Kidney glomerular epithelial cell (primary cell): Measurements from ENCODE around the gene ARHGAP8.
"Not testable (repeated sequence)": the region's sequence is repeated elsewhere in the genome, so short reads cannot be mapped to it uniquely, and the experiment has no call there.

ENCODE experiments used
- DNase-seq: peaks from one replicate; lab custom pipeline; 2025; lab: John Stamatoyannopoulos, UW

Gene ARHGAP8

DNA sequence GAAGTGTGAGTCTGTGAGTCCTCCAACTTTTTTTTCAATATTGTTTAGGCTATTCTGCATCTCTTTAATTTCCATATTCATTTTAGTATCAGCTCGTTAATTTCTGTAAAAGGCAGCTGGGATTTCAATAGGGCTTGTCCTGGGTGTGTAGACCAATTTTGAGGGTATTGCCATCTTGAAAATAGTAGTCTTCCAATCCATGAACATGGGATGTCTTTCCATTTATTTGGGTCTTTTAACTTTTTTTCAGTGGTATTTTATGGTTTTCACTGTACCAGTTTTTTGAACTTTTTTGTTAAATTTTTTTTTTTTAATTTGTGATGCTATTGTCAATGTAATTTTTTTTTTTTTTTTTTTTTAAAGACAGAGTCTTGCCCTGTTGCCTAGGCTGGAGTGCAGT lies 79.5 kb downstream of the ARHGAP8 start:
- no peak for DNase-seq

DNA sequence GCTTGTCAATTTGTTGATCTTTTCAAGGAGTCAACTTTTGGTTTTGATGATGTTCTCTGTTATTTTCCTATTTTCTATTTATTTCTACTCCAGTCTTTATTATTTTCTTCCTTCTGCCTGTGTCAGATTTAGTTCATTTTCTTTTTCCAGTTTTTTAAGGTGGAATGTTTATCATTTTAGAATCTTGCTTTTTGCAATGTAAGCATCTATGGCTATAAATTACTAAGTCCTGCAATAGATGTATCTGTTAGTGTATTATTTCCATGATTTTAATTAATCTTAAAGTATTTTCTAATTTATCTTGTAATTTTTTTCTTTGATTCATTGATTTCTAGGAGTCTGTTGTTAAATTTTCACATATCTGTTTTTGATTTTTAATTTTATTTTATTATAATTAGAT lies 81.7 kb downstream of the ARHGAP8 start:
- DNase-seq = no peak

DNA sequence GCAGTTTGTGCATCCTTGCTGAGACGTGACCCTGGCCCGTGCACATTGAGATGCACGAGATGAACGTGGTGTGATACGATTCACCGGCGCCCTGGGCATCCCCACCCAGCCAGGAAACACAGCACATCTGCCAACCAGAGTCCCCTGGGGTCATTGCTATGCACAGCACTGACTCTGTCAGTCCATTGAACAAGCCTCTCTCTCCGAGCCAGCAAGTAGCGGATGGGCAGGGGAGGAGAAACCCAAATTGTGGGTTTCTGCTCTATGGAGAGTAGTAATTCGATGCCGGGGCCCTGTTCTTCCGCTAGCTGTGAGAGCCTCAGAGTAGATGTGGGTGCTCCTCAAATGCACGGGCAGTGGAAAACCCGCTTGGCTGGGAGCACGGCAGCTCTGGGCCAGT lies 85.1 kb downstream of the ARHGAP8 start:
- no peak for DNase-seq

DNA sequence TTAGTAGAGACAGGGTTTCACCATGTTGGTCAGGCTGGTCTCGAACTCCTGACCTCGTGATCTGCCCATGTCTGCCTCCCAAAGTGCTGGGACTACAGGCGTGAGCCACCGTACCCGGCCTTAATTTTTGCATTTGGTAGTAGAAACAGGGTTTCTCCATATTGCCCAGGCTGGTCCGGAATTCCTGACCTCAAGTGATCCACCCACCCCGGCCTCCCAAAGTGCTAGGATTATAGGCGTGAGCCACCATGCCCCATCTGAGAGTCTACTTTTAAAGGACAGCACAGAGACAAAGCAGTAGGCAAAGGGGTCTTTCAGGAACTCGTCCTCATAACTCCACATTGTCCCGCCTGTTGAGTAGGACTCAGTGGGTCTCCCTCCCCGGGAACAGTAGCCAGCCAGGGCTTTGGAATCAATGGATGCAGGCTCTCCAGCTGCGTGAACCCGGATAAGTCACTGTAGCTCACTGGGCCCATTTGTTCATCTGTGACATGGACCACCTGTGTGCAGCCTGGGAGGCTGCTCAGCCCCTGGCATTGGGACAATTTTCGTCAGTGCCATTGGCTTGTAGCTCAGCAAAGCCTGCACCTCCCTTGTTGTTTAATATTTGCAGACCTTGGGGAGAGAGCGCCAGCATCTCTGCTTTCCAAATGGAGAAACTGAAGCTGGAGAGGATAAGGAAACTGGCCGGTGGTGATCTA lies 86.1 kb downstream of the ARHGAP8 start:
- DNase-seq = no peak

DNA sequence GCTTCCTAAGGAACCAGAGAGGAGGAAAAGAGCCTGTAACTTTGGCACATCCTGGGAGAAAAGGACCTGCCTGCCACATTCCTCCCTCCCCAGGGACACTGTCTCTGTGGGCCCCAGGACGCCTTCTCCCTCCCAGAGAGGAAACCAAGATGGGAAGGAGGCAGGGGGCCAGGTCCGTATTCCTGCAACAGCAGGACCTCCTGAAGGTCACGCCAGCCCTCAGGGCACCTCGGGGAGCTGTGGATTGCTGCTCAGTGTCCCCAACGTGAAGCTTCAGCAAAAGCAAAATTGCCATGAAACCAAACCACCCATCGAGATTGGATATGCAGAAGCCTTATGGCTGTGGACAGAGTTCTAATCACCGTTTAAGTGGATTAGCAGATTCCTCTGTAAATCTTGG lies 86.7 kb downstream of the ARHGAP8 start:
- no peak for DNase-seq

DNA sequence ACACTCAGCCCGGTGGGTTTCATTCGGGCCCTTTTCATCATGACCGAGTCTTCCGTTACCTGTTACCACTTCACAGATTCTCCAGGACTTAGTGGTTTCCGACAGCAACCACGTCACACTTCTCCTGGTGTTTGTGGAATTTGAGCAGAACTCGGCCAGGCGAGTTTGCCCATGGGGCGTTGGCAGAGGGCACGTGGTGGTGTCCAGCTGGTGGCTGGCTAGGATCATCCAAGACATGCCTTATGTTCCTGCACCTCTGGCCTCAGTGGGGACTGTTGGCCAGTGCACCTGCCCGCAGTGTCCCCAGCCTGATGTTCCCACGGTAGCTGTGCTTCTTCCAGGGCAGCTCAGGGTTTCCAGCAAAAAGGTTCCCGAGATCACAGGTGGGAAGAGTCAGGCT lies 87.3 kb downstream of the ARHGAP8 start:
- DNase-seq = no peak

DNA sequence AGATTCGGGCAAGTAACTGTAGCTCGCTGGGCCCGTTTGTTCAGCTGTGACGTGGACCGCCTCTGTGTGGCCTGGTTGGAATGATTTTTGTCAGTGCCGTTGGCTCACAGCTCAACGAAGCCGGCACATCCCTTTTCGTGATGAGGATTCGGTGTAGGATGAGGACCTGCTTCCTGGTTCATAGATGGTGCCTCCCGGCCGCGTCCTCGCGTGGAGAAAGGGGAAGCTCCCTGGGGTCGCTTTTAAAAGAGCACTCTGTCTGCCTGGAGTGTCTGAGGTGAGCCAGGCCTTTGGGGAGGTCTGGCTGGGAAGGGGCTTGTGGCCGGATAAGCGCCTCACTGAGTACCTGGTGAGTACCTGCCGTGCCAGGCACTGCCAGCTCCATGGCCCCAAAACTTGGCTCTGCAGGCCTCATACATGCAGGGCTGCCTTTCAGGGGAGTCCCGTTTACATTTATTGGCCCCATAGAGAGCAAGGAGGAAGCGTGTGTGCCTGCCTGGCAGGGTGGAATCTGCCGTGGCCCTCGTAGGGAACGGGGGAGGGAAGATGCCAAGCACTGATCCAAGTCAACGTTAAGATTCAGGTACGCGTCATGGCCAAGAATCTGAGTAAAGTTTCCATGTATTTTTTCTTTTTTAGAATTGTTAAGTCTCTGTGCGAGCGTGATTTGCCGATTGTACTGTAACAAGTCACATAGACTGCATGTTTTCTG lies 88.4 kb downstream of the ARHGAP8 start:
- DNase-seq = no peak

DNA sequence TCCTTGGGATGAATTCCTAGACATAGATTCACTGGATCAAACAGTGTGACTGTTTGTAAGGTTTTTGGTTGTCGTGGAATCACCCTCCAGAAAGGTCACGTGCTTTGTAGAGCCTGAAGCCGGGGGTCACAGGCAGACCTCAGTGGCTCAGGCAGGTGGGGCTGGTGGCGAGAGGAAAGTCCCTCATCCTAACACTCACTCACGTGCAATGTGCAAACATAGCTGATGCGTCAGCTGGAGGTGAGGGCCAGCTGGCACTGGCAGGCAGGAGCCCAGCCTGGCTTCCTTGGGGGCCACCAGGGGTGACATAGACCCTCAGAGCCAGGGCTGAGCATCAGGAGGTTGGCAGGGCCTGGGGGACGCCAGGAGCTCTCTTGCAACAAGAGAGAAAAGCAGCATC lies 90.0 kb downstream of the ARHGAP8 start:
- no peak for DNase-seq

DNA sequence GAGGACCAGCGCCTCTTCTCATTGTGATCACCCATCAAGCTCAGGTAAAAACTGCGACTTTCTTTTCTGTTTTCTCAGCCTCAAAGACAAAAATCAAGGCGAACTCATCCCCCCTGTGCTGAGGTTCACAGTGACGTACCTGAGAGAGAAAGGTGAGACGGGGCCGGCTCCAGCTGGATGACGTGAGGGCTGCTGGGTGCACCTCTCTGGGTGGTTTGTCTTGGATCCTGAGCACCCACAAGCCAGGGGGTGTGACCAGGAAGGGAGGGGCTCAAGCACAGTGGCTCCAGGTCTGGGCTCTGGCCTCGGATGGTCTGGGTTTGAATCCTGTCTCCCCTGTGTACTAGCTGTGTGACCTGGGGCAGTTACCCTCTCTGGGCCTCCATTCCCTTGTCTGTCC lies 92.8 kb downstream of the ARHGAP8 start:
- no peak for DNase-seq

DNA sequence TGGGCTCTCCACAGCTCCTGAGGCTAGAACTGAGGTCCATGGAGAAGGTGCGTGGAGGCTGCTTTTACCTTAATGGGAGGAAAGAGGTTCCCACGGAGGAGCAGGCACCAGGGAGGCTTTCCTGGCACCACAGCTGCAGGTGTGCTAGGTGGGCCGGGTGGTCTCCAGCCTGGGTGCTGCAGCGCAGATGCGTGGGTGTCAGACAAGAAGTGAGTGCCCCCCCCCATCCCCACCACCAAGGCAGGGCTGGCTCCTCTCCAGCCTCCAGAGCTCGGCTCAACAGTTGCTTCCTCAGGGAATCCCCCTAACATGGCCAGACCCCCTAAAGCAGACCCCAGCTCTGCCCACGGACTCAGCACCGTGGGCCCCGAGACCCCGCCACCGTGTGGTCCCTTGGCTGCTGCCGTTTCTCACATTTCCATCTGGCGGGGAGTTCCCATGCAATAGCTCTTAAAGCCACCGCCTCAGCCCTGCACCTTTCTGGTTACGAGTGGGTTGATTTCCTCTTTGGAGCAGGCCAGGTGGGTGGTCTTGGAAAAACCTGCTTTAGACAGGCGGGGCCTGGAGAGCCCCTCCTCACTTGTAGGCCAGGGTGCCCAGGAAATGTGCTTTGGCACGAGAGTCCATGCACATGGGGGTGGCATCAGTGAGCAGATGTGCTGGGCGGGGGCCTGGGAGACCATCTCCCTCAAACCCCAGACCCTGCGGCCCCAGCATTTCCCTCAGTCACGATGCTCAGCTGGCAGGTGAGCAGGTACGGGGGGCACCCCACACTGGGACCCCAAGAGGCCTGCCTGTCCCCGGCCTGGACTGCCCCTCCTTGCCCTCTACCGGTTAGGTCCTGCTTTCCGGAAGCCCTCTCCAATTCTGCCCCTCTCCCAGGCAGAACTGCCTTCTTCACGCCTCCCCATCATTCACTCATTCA lies 93.7 kb downstream of the ARHGAP8 start:
- DNase-seq = no peak

DNA sequence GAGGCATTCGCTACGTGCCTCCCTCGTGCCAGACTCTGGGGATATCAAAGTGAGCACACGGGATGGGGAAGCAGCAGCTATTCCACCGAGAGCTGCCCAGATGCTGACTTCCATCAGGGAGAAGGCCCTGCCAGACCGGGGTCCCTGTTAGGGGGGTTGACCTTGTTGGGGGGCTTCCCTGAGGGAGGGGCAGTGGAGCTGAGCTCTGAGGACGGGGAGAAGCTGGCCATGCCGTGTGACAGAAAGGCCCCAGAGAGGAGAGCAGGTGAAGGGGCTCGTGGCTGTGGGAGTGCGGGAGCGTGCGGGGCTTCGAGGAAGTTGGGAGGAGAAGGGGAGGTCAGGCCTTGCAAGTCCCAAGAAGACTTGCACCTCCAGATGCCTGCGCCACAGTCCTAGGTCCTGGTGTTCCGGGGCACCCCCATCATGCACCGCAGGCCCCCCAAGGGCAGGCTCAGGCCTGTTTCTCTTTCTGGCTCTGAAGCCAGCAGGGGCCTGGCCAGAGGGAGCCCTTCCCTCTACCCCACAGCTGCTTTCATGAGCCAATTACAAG lies 94.4 kb downstream of the ARHGAP8 start:
- DNase-seq = no peak

DNA sequence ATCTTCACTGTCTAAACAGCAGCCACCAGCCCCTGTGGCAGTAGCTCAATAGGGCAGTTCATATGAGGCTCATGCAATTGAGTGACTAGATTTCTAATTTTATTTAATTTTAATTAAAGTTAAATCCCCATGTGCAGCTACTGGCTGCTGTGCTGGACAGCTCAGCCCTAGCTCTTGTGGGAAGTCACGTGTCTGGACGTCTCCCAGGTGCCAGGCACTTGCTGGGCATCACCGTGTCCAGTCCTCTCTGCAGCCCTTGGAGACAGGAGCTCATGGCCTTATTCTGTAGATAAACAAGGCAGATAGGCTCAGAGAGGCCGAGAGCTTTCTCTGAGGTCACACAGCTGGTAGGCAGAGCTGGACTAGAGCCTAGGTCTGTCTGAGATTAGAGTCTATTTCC lies 95.0 kb downstream of the ARHGAP8 start:
- no peak for DNase-seq

DNA sequence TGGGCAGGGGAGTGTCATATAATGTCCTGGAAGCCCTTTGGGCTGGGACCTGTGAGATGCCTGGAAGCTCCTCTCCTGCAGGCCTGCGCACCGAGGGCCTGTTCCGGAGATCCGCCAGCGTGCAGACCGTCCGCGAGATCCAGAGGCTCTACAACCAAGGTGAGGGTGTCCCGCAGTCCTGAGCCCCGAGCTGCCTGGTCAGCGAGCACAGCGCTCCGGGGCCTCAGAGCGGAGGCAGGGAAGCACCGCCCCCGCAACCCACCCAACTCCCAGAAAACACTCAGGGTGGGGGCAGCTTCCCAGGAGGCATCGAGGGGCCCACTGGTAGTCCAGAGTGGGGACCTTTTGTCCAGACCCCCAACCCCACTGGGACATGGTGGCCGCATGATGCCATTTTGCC lies 95.5 kb downstream of the ARHGAP8 start:
- no peak for DNase-seq

DNA sequence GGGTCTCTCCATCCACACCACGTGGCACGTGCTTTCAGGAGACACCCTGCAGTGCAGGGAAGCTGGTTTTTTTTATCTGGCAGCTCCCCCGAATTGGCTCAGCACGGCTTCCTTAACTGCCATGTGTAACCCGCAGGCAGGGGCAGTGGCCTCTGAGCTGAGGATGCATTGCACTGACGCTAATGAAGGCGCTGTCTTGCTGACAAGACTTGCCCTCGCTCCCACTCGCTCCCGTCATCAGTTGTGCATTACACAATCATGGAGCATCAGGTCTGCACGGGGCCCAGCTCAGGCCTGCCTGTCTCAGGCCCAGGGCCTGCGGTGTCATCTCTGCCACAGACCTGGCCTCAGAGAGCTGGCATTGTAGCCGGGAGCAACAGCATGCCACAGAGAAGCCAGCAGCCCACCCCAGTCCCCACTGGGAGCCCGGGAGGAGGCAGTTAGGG lies 95.9 kb downstream of the ARHGAP8 start:
- no peak for DNase-seq

DNA sequence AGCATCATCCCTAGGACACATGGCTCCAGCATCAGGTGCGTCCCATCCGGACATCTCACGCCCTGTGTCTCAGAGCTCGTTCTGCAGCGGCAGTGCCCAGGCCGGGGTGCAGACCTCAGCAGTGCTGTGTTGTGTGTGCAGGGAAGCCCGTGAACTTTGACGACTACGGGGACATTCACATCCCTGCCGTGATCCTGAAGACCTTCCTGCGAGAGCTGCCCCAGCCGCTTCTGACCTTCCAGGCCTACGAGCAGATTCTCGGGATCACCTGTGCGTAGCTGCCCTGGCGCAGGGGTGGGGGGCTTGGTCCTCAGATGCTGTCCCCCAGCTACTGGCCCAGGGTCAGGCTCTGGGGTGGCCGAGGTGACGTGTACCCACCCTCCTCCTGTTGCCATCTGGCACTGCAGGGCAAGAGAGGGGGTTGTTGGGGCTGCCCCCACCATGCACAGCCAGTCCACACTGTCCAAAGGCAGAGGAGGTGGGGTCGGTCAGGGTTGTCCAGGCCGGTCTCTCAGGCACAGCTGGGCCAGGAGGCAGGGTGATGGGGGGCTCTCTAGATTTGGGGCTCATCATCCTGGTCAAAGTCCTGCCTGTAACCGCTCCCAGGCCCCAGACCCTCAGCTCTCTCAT lies 96.5 kb downstream of the ARHGAP8 start:
- no peak for DNase-seq

DNA sequence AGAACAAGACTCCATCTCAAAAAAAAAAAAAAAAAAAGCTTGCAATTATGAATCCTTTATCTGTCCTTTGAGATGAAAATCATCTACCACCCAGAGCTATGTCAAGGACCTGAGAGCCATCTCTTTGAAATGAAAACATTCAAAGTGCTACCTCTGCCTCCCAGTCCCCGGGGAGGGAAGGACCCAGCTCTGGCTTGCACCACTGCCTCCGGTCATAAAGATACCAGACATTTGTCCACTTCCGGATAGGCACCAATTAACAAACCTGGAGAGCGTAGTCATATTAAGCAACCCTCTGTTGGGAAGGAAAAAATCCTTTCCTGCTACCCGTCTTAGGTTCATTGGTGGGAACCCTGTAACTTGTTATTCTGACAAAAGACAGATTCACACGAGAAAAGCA lies 98.6 kb downstream of the ARHGAP8 start:
- DNase-seq = no peak

DNA sequence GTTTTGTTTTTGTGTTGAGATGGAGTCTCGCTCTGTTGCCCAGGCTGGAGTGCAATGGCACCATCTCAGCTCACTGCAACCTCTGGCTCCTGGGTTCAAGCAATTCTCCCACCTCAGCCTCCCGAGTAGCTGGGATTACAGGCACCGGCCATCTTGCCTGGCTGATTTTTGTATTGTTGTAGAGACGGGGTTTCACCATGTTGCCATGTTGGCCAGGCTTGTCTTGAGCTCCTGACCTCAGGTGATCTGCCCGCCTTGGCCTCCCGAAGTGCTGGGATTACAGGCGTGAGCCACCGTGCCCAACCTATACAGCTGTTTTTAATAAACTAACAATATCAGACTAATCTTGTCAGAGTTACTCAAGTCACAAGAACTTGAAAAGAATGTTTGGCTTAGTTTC lies 102.3 kb downstream of the ARHGAP8 start:
- not testable (repeated sequence) for DNase-seq

DNA sequence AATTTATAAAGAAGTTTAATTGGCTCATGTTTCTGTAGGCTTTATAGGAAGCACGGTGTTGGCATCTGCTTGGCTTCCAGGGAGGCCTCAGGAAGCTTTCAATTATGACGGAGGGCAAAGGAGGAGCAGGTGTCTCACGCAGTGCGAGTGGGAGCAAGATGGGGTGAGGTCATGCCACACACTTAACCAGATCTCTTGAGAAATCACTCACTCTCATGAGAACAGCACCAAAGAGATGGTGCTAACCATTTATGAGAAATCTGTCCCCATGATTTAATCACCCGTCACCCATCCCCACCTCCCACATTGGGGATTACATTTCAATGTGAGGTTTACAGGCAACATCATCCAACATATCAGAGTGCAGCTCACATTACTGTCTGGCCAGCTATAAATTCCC lies 103.5 kb downstream of the ARHGAP8 start:
- DNase-seq = no peak

DNA sequence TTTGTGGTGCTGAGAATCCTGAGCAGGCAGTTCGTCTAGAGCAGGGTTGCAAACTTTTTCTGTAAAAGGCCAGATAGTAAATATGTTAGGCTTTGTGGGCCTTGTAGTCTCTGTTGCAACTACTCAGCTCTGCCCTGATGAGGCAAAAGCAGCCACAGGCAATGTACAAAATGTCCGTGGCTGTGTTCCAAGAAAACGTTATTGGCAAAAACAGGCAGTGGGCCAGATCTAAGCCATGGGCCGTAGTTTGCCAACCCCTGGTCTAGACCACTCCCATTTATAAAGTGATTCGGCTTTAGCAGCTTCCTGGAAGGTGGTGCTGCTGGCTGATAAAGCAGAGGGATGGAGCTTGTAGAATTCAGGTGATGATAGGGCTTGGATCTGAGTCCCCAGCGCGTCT lies 106.4 kb downstream of the ARHGAP8 start:
- not testable (repeated sequence) for DNase-seq

DNA sequence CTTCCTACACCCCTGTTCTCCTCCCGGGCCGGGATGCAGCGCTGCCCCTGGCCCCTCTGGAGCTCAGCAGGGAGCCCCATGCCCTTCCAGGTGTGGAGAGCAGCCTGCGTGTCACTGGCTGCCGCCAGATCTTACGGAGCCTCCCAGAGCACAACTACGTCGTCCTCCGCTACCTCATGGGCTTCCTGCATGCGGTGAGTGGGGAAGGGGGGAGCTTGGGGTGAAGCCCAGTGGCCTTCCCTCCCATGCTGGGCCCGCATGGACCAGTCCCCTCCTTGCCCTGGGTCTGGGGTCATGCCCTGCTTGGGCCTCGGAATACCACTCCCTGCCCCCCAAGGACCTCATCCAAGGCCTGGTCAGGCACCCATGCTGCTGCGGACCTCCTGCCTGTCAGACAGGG lies 107.3 kb downstream of the ARHGAP8 start:
- no peak for DNase-seq

DNA sequence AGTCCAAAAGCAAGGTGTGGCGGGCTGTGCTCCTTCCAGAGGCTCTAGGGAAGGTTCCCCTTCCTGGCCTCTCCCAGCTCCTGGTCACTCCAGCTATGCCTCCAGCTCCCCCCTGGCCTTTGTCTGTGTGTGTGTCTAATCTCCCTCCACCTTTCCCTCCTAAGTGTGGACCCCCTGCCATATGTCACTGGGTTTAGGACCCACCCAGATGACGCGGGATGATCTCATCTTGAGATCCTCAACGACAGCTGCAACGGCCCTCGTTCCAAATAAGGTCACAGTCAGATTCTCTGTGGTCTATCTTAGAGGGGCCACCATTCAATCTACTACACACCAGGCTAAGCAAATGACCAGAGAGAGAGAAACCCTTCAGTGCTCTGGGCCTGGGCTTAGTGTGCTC lies 107.9 kb downstream of the ARHGAP8 start:
- no peak for DNase-seq

DNA sequence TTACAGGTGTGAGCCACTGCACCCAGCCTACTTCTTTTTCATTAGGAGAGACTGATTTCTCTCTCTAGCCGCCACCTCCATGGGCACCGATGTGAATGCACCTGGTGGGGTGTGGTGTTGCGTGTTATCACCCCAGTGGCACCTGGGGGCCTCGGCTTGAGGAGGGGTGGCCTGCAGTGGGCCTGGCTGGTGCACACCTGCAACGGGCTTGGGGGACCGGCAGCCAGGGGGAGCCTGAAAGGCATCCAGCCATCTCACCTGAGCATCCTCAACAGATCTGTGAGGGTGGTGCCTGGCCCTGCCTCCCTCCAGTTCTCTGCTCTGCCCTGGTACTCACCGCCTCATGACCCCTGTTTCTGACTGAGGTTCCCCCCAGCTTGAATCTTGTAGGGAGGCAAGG lies 108.9 kb downstream of the ARHGAP8 start:
- no peak for DNase-seq
